Stimulated activated CD4-positive, alpha-beta T cell treated with anti-CD3 and anti-CD28 coated beads, Interleukin-15, amount 100 ng/mL, for 48 hours (primary cell): Measurements from ENCODE around the gene AP3M1.

Experiments used
- DNase-seq, 2 donors: peaks; one replicate each; pipeline ENCODE4 v3.0.0-alpha.2; 2020; ENCODE audit warnings: low read depth in 2 of 2

The AP3M1 gene

GRCh38 chr10:74079936-74080590 is 70.6 kb downstream of the AP3M1 start:
- no peak for DNase-seq

- DNase-seq, result no peak
Measured at GRCh38 chr10:74079028-74079935, 71.3 kb downstream of the AP3M1 start.

- DNase-seq, result peak; percentile 30 to 42
Measured at GRCh38 chr10:74078037-74078436, 72.6 kb downstream of the AP3M1 start.

DNA sequence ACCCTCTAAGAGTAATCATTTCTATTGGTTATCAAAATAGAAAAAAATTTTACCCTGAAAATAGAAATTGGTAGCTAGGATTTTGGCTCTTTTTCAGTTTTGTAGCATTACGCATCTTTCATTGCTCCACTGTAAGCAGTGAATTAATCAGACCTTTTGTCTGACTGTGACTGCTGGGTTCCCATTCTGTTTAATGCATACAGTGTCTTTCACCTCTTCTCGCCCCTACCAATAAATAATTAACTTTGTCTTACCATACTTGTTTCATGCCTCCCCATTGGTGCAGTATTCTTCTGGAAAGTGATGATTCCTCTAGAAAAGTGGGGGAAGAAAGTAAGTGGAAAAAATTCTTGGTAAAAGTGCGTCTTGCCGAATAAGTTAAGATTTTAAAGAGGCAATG is 73.2 kb downstream of the AP3M1 start:
- no peak for DNase-seq

- DNase-seq, result no peak
Measured at GRCh38 chr10:74076961-74077360, 73.7 kb downstream of the AP3M1 start.

- DNase-seq, result no peak
Measured at GRCh38 chr10:74075906-74076305, 74.7 kb downstream of the AP3M1 start.

DNA sequence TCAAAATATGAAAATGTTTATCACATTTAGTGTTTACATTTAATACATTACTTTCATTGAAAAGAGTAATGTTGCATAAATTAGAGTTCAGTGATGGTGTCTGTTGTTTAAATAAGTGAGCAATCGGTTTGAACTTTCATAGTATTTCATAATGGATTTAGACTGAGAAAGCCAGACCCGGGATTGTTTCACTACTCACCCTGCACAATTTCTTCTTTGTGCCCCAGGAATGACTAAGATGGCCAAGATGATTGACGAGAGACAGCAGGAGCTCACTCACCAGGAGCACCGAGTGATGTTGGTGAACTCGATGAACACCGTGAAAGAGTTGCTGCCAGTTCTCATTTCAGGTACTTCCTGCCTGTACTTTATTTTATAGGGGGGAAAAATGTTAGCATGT is 78.1 kb downstream of the AP3M1 start:
- no peak for DNase-seq

- DNase-seq, result no peak
Measured at GRCh38 chr10:74071157-74071556, 79.5 kb downstream of the AP3M1 start.
